PC-3 (cell line): ENCODE data around the gene POLRMT.

ENCODE experiments used
- CTCF ChIP-seq: fragments of 300-600 bp; sonication (generic); conservative IDR thresholded peaks from 2 replicates; pipeline ENCODE4 v1.5.1; 2017; ENCODE audit warnings: antibody characterized with exemption, low read depth, mild to moderate bottlenecking, low read length
- EZH2 ChIP-seq: fragments of 300-600 bp; sonication (generic); IDR thresholded peaks from one replicate; pipeline ENCODE4 v1.6.1; 2017; ENCODE audit warnings: antibody characterized with exemption, mild to moderate bottlenecking, low read length; ENCODE audit not compliant: unreplicated experiment
- EZH2phosphoT487 ChIP-seq: fragments of 300-600 bp; sonication (generic); IDR thresholded peaks from 2 replicates; pipeline ENCODE4 v1.6.1; 2018; ENCODE audit warnings: mild to moderate bottlenecking, antibody characterized with exemption, low read length, borderline replicate concordance

GRCh38 chr19:641702-642101, 8.4 kb upstream of the POLRMT start:
- TF ChIP-seq CTCF: no peak
- TF ChIP-seq EZH2: no peak
- TF ChIP-seq EZH2phosphoT487: no peak
